ENCODE data around the gene SDR42E2.

DNA sequence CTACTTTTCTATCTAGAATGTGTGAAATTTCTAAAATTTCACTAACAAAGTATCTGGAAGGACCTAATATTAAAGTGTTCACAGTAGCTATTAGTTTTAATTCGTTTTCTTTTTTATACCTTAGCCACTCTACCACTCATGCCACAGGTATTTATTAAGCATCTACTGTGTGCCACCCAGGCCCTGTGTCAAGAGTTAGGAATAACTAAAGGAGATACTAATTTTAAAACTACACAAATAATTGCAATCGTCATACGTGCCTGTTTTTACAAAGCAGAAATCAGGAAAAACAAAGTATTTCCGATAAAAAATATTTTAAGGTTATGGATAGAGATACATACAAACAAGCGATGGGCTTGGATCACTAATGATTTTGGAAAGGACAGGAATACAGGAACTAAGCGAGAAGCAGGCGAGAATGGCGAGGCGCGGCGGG lies 43.3 kb downstream of the SDR42E2 start:
- TF ChIP-seq, protein P1, sequence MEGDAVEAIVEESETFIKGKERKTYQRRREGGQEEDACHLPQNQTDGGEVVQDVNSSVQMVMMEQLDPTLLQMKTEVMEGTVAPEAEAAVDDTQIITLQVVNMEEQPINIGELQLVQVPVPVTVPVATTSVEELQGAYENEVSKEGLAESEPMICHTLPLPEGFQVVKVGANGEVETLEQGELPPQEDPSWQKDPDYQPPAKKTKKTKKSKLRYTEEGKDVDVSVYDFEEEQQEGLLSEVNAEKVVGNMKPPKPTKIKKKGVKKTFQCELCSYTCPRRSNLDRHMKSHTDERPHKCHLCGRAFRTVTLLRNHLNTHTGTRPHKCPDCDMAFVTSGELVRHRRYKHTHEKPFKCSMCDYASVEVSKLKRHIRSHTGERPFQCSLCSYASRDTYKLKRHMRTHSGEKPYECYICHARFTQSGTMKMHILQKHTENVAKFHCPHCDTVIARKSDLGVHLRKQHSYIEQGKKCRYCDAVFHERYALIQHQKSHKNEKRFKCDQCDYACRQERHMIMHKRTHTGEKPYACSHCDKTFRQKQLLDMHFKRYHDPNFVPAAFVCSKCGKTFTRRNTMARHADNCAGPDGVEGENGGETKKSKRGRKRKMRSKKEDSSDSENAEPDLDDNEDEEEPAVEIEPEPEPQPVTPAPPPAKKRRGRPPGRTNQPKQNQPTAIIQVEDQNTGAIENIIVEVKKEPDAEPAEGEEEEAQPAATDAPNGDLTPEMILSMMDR (IDR thresholded peaks at IDR 0.05): no peak
- TF ChIP-seq POLR2AphosphoS5 (IDR thresholded peaks at IDR 0.05): no peak
- TF ChIP-seq POLR2A (IDR thresholded peaks at IDR 0.05): no peak
- no peak for TF ChIP-seq EP300 (IDR thresholded peaks at IDR 0.05)
